GM21360 (cell line): ENCODE measurements around the gene SLC12A8.

ENCODE experiments used
- ATAC-seq: cut with Tn5 transposase; IDR thresholded peaks from one replicate; pipeline ENCODE4 v1.9.1; 2021; ENCODE audit warnings: mild to moderate bottlenecking, moderate library complexity; ENCODE audit not compliant: unreplicated experiment

The SLC12A8 gene

GRCh38 chr3:125160606-125161371 lies 51.8 kb downstream of the SLC12A8 start:
- no peak for ATAC-seq

- ATAC-seq: no peak
These were observed 55.4 kb downstream of the SLC12A8 start for GRCh38 chr3:125157183-125157582.

DNA sequence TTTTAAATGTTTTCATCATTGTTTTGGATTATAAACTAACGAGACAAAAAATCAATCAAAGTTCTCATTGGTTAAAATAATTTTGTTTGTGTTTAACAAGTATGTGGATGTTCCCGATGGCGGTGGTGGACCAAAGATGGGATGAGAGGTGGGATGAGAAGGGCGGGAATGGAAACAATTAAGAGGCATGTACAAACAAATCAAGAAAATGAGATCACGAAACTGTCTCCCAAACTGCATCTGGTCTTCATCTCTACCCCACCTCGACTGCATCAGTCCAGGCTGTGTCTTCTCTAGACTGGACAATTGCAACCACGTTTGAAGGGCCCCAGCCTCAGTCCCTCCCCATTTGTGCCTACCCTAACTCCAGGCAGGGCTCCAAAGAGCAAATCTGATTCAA lies 56.1 kb downstream of the SLC12A8 start:
- ATAC-seq: no peak

DNA sequence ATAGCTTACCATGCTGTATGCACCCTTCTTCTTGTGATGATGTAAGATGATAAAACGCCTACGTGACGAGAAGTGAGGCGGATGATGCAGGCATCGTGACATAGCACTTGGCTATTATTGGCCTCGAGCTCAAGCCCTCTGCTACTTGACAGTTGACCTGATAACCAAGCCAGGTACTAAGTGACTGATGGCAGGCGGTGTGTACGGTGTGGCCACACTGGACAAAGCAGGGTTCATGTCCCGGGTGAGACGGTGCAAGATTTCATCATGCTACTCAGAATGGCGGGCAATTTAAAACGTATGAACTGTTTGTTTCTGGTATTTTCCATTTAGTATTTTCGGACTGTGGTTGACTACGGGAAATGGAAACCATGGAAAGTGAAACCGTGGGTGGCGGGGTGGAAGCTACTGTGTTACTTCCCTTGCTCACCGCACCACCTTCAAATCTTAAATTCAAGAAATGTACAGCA lies 57.7 kb downstream of the SLC12A8 start:
- ATAC-seq: no peak

DNA sequence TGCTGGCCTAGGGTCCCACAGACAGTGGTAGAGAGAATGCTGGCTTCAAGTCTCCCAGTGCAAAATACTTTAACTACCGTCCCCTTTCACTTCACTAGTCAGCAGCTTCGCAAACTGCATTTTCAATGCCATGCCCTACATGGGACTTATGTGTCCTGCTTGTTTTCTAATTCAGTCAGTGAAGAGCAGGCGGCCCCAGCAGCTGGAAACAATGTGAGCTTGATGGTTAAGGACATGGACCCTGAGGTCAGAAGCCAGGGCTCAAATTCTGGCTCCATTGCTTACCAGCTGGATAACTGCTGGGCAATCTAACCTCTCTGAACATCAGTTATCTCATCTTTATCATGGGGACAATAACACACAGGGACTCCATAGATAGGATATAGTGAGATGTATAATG lies 58.4 kb downstream of the SLC12A8 start:
- no peak for ATAC-seq

GRCh38 chr3:125152951-125153350 lies 59.6 kb downstream of the SLC12A8 start:
- ATAC-seq: no peak

GRCh38 chr3:125151916-125152315 lies 60.6 kb downstream of the SLC12A8 start:
- ATAC-seq: no peak

GRCh38 chr3:125151442-125151817 lies 61.1 kb downstream of the SLC12A8 start:
- ATAC-seq: no peak

DNA sequence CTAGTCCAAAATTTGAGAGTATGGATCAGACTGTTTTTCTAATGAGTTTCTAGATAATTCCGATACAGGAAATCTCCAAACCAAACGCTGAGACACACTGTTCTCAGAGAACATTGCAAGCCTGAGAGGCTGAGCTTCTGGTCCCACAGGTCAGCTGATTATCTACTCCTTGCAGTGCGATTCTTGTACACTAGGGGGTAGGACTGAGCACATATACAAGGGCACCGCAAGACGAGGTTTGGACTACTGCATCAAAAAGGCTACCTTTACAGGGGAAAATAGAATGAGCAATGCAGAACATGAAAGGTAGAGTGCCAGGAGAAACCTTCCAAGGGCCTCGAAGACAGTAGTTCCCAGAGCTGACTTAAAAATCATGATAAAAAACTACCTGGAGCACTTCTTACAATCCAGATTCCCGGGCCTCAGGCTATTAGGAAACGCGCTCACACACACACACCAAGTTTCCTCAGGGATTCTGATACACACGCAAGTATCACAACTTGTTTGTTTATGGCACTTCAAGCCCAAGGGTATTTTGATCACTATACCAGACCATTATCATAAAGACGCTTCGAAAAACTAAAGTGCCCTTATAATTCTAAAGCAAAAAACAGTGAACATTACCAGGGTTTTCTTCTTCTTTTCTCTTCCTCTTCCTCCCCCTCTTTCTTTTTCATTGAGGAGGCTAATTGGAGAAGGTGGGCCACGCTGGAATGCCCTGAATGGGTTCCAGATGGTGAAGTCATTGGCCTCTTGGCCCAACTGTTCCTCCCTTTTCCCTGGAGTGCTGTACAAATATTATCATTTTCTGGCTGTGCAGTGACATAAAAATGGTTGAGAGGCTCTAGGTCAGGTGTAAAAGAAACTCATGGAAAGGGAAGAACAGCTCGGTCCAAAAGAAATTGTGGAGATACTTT lies 61.8 kb downstream of the SLC12A8 start:
- no peak for ATAC-seq

DNA sequence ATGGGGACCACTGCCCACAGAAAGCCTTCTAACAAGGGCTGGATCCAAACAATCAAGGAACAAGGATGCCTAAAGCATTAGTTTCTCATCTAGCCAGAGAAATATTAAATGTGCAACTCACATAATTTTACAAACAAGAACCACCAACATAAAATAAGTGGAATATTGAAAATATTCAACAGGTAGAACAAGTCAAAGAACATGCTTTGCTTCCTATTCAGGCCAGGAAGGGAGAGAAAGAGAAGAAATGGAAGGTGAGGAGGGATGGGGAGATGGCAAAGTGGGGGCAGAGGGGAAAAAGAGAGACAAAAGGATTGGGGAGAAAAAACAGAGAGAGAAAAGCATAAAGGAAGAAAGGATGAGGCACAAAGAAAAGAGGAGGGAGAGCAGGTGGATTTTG lies 63.1 kb downstream of the SLC12A8 start:
- no peak for ATAC-seq

DNA sequence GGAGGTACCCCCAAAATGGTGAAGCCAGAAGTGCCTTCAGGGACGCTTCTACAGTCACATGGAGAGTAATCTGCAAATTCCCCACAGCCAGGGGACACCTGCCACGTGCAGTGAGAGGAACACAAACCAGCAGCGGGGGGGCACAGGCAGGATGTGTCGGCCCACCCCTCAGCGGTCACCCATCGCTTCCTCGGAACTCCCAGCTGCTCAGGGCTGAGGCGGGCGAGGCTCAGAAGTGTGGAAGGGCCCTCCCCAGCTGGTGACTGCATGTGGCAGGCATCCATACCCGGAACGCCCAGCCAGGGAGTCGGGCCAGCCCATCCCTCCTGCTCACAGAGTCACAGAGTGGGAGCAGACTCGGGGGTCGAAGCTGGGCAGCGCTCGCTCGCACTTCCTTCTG lies 63.7 kb downstream of the SLC12A8 start:
- no peak for ATAC-seq

GRCh38 chr3:125148016-125148812 lies 64.3 kb downstream of the SLC12A8 start:
- no peak for ATAC-seq

DNA sequence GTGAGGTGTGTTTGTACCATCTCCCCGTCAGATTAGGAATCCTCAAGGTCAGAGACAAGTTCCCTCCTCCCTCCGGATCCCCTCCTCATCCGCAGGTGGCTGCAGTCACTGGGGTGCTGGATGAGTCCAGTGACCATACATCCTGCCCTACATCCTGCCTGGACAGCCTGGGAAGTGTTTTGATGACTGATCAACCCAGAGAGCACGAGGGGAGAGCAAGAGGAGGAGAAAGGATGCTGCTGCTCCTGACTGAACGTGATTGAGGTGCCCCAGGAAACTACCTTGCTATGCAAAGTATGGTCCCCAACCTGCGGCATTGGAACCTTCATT lies 65.1 kb downstream of the SLC12A8 start:
- no peak for ATAC-seq

GRCh38 chr3:125146626-125147490 lies 65.7 kb downstream of the SLC12A8 start:
- no peak for ATAC-seq

DNA sequence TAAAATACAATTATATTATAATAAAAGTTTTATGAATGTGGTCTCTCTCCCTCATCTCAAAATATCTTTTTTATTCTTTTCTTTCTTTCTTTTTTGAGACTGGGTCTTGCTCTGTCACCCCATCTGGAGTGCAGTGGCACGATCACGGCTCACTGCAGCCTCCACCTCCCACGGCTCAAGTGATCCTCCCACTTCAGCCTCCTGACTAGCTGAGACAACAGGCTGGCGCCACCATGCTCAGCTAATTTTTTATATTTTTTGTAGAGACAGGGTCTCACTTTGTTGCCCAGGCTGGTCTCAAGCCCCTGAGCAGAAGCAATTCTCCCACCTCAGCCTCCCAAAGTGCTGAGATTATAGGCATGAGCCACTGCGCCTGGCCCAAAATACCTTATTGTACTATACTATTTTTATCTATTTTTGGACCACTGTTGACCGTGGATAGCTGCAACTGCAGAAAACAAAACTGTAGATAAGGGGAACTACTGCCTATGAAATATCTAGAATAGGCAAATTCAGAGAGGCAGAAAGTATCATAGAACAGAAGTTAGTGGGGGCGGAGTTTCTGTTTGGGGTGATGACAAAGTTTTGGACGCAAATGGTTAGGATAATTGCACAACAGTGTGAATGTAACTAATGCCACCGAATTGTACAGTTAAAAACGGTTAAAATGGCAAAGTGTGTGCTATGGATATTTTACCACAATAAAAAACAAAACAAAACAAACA lies 66.6 kb downstream of the SLC12A8 start:
- ATAC-seq: no peak

- no peak for ATAC-seq
These were observed 67.8 kb downstream of the SLC12A8 start for GRCh38 chr3:125144653-125145314.

DNA sequence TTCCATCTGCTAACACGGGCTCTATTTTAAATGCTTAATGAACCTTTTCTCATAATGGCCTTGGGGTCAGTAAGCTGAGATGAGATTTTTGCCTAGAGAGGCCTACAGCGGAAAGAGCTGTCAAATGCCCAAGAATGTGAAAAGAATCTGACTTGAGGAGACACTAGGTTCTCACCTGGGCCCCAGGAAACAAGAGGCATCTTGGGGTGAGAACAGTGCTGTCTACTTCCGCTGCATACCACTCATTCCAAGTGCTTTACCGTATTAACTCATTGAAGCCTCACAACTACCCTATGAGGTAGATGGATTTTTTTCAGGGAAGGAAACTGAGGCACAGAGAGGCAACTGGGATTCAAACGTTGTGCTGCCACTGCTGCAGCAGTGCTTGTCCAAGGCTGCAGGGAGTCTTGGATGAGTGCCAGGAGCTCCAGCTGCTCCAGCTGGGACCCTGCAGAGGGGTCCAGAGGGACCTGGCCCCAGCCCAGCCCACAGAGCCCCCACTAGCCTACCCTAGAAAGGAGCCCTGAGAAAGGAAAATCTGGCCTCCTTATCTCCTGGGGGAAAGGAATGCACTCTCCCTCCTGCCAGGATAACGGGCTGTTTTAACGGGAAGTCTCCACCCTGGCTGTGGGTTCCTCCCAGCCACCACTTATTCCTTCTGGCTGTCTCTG lies 68.4 kb downstream of the SLC12A8 start:
- no peak for ATAC-seq

- no peak for ATAC-seq
These were observed 69.0 kb downstream of the SLC12A8 start for GRCh38 chr3:125143538-125143937.

- ATAC-seq: no peak
These were observed 69.6 kb downstream of the SLC12A8 start for GRCh38 chr3:125142940-125143339.
